Measurements from ENCODE around the gene DNAH8. TPM values are rescaled to one million over a fixed set of nuclear protein-coding genes. Genes with fewer than 3 reads are reported as not detected.

Gene DNAH8
- polyA plus RNA-seq, 1 of the 3 experiments (the other 2 are of a cell fraction) = not detected

DNA sequence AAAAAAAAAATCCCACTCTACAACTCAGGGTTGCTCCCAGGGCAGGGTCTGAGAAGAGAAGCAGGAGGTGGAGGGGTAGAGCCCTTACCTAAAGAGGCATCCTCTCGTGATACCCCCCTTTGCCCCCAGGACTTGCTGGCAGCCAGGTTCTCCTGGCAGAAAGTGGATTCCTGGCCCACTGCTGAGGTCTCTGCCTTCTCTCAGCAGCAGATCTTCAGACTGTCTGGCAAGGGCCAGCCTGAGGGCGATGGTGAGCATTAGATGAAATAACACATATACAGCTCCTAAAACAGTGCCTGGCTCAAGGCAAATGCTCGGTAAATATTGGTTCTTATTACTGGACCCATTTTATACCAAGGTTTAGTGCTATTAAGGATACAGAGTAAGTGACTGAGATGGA lies 328.7 kb downstream of the DNAH8 start:
- POLR2A ChIA-PET = no interaction called here
- Histone ChIP-seq H3K9me3 (no peaks in the 10 kb centered on the region), H4K20me1 (ENCODE audit: insufficient read depth) (no peaks in the 10 kb centered on the region), H2AFZ (ENCODE audit: low read depth) (no peak overlapping the region), H3K4me3 (ENCODE audit: low read depth in 2 of 2, low read length in 1 of 2) (no peak overlapping the region), H3K9me2 (no peaks in the 10 kb centered on the region), H3K27ac (ENCODE audit: low read depth in 2 of 2, low read length in 1 of 2) (no peak overlapping the region), H3K27me3 (ENCODE audit: insufficient read depth) (peaks cover 17% of the 10 kb centered on the region; the same call in 1 of the 2 replicates), H3F3A (replicated peaks; ENCODE audit: insufficient read depth) (no peaks in the 10 kb centered on the region), H3K9ac (no peak overlapping the region), H3K36me3 (replicated peaks in 1 of 2; ENCODE audit: control insufficient read depth in 1 of 2, insufficient read depth in 2 of 2, low read length in 1 of 2) (no peaks in the 10 kb centered on the region), H3K79me2 (ENCODE audit: insufficient read depth) (no peaks in the 10 kb centered on the region), H3K4me2 (no peak overlapping the region), H3K4me1 (ENCODE audit: control insufficient read depth in 1 of 2, insufficient read depth in 2 of 2, low read depth in 1 of 2, low read length in 1 of 2) (peaks cover 0 to 4% of the 10 kb centered on the region in 2 experiments; a peak in 1 of 4 replicates)
- WGBS (ENCODE audit: low lambda C conversion rate) = 45% methylated on average over 3 of the region's 3 CpGs
- CTCF ChIA-PET = no interaction called here
- TF ChIP-seq EZH2phosphoT487 (IDR thresholded peaks at IDR 0.05; ENCODE audit: borderline replicate concordance, low read depth) (no peak), POLR2AphosphoS5 (IDR thresholded peaks at IDR 0.05; ENCODE audit: low read depth, low read length) (no peak), NFIC (IDR thresholded peaks at IDR 0.05; ENCODE audit: borderline replicate concordance) (no peak), USF1 (IDR thresholded peaks at IDR 0.05; ENCODE audit: borderline replicate concordance, low read depth) (no peak), FOXM1 (IDR thresholded peaks at IDR 0.05; ENCODE audit: low read depth) (no peak), JUND (IDR thresholded peaks at IDR 0.05) (no peak), RXRA (IDR thresholded peaks at IDR 0.05; ENCODE audit: borderline replicate concordance, low read depth) (no peak), NRF1 (IDR thresholded peaks at IDR 0.05; ENCODE audit: low read depth, low read length) (no peak), MEF2A (IDR thresholded peaks at IDR 0.05; ENCODE audit: borderline replicate concordance, low read depth) (no peak)
- TF ChIP-seq, protein P1, sequence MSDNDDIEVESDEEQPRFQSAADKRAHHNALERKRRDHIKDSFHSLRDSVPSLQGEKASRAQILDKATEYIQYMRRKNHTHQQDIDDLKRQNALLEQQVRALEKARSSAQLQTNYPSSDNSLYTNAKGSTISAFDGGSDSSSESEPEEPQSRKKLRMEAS (IDR thresholded peaks at IDR 0.05; ENCODE audit: low read depth) = no peak
- TF ChIP-seq, protein P2, sequence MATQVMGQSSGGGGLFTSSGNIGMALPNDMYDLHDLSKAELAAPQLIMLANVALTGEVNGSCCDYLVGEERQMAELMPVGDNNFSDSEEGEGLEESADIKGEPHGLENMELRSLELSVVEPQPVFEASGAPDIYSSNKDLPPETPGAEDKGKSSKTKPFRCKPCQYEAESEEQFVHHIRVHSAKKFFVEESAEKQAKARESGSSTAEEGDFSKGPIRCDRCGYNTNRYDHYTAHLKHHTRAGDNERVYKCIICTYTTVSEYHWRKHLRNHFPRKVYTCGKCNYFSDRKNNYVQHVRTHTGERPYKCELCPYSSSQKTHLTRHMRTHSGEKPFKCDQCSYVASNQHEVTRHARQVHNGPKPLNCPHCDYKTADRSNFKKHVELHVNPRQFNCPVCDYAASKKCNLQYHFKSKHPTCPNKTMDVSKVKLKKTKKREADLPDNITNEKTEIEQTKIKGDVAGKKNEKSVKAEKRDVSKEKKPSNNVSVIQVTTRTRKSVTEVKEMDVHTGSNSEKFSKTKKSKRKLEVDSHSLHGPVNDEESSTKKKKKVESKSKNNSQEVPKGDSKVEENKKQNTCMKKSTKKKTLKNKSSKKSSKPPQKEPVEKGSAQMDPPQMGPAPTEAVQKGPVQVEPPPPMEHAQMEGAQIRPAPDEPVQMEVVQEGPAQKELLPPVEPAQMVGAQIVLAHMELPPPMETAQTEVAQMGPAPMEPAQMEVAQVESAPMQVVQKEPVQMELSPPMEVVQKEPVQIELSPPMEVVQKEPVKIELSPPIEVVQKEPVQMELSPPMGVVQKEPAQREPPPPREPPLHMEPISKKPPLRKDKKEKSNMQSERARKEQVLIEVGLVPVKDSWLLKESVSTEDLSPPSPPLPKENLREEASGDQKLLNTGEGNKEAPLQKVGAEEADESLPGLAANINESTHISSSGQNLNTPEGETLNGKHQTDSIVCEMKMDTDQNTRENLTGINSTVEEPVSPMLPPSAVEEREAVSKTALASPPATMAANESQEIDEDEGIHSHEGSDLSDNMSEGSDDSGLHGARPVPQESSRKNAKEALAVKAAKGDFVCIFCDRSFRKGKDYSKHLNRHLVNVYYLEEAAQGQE (IDR thresholded peaks at IDR 0.05; ENCODE audit: low read depth, low read length) = no peak
- no peak for DNase-seq

DNA sequence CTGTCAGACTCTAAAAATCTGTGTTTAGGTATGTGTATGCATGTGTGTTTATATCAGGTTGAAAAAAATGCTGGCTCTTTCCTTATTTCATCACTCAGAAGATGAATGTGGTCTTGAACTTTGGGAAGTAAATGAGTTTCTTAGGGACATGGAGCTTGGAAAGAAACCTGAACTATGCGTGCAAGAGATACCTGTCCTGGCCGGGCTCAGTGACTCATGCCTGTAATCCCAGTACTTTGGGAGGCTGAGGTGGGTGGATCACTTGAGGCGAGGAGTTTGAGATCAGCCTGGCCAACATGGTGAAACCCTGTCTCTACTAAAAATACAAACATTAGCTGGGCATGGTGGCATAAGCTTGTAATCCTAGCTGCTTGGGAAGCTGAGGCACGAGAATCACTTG lies 329.1 kb downstream of the DNAH8 start:
- Histone ChIP-seq H3K4me1 (ENCODE audit: control insufficient read depth in 1 of 2, insufficient read depth in 2 of 2, low read depth in 1 of 2, low read length in 1 of 2) (peaks cover 0 to 4% of the 10 kb centered on the region in 2 experiments; a peak in 1 of 4 replicates), H3K9me2 (no peaks in the 10 kb centered on the region), H3K4me3 (ENCODE audit: low read depth in 2 of 2, low read length in 1 of 2) (no peak overlapping the region), H3K79me2 (ENCODE audit: insufficient read depth) (no peaks in the 10 kb centered on the region), H3K27me3 (ENCODE audit: insufficient read depth) (peaks cover 17% of the 10 kb centered on the region; the same call in 1 of the 2 replicates), H3K4me2 (no peak overlapping the region), H3F3A (replicated peaks; ENCODE audit: insufficient read depth) (no peaks in the 10 kb centered on the region), H2AFZ (ENCODE audit: low read depth) (no peak overlapping the region), H4K20me1 (ENCODE audit: insufficient read depth) (no peaks in the 10 kb centered on the region), H3K9ac (no peak overlapping the region), H3K36me3 (replicated peaks in 1 of 2; ENCODE audit: control insufficient read depth in 1 of 2, insufficient read depth in 2 of 2, low read length in 1 of 2) (no peaks in the 10 kb centered on the region), H3K27ac (ENCODE audit: low read depth in 2 of 2, low read length in 1 of 2) (no peak overlapping the region), H3K9me3 (no peaks in the 10 kb centered on the region)
- TF ChIP-seq JUND (IDR thresholded peaks at IDR 0.05) (no peak), GABPA (IDR thresholded peaks at IDR 0.05; ENCODE audit: low read depth) (no peak), MEF2A (IDR thresholded peaks at IDR 0.05; ENCODE audit: borderline replicate concordance, low read depth) (no peak), NFIC (IDR thresholded peaks at IDR 0.05; ENCODE audit: borderline replicate concordance) (no peak), EP300 (IDR thresholded peaks at IDR 0.05; ENCODE audit: borderline replicate concordance in 1 of 2, low read depth in 1 of 2, low read length in 1 of 2) (no peak), MXI1 (IDR thresholded peaks at IDR 0.05; ENCODE audit: low read depth, low read length) (no peak)
- TF ChIP-seq, protein P3, sequence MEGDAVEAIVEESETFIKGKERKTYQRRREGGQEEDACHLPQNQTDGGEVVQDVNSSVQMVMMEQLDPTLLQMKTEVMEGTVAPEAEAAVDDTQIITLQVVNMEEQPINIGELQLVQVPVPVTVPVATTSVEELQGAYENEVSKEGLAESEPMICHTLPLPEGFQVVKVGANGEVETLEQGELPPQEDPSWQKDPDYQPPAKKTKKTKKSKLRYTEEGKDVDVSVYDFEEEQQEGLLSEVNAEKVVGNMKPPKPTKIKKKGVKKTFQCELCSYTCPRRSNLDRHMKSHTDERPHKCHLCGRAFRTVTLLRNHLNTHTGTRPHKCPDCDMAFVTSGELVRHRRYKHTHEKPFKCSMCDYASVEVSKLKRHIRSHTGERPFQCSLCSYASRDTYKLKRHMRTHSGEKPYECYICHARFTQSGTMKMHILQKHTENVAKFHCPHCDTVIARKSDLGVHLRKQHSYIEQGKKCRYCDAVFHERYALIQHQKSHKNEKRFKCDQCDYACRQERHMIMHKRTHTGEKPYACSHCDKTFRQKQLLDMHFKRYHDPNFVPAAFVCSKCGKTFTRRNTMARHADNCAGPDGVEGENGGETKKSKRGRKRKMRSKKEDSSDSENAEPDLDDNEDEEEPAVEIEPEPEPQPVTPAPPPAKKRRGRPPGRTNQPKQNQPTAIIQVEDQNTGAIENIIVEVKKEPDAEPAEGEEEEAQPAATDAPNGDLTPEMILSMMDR (IDR thresholded peaks at IDR 0.05) = no peak
- CTCF ChIA-PET = no interaction called here
- POLR2A ChIA-PET = no interaction called here
- WGBS (ENCODE audit: low lambda C conversion rate) = 40% methylated on average over 4 of the region's 4 CpGs
- DNase-seq = no peak
